GF-D8 (cell line): Measurements from ENCODE around the gene MIPEP.

Experiments
- DNase-seq: peaks from one replicate; lab custom pipeline; 2025; lab: John Stamatoyannopoulos, UW

MIPEP gene

GRCh38 chr13:23680845-23681669 is 208.1 kb downstream of the MIPEP start:
- no peak for DNase-seq
